Measurements from ENCODE around the gene SLC16A2.

Gene SLC16A2

GRCh38 chrX:74445099-74445498 is 23.8 kb downstream of the SLC16A2 start:
- no peak overlapping the region for H3K4me3 ChIP-seq (ENCODE audit: low read depth, low read length)
- TF ChIP-seq CTCF (IDR thresholded peaks at IDR 0.05; ENCODE audit: low read depth, low read length) = no peak

GRCh38 chrX:74446876-74447275 is 25.6 kb downstream of the SLC16A2 start:
- H3K4me3 ChIP-seq (ENCODE audit: low read depth, low read length) = no peak overlapping the region
- TF ChIP-seq CTCF (IDR thresholded peaks at IDR 0.05; ENCODE audit: low read depth, low read length) = no peak

- H3K4me3 ChIP-seq (ENCODE audit: low read depth, low read length) = no peak overlapping the region
- TF ChIP-seq CTCF (IDR thresholded peaks at IDR 0.05; ENCODE audit: low read depth, low read length) = no peak
Measured at GRCh38 chrX:74448669-74449068, 27.4 kb downstream of the SLC16A2 start.

- TF ChIP-seq CTCF (IDR thresholded peaks at IDR 0.05; ENCODE audit: low read depth, low read length) = no peak
- no peak overlapping the region for H3K4me3 ChIP-seq (ENCODE audit: low read depth, low read length)
Measured at GRCh38 chrX:74449322-74449936, 28.1 kb downstream of the SLC16A2 start.

- no peak for TF ChIP-seq CTCF (IDR thresholded peaks at IDR 0.05; ENCODE audit: low read depth, low read length)
- H3K4me3 ChIP-seq (ENCODE audit: low read depth, low read length) = no peak overlapping the region
Measured at GRCh38 chrX:74449937-74450330, 28.6 kb downstream of the SLC16A2 start.

GRCh38 chrX:74450803-74451449 is 29.6 kb downstream of the SLC16A2 start:
- no peak overlapping the region for H3K4me3 ChIP-seq (ENCODE audit: low read depth, low read length)
- no peak for TF ChIP-seq CTCF (IDR thresholded peaks at IDR 0.05; ENCODE audit: low read depth, low read length)

- no peak overlapping the region for H3K4me3 ChIP-seq (ENCODE audit: low read depth, low read length)
- TF ChIP-seq CTCF (IDR thresholded peaks at IDR 0.05; ENCODE audit: low read depth, low read length) = no peak
Measured at GRCh38 chrX:74451450-74452198, 30.3 kb downstream of the SLC16A2 start.
